Subcutaneous adipose tissue (tissue), 4 donors: ENCODE results near the gene SYCE3. TPM values are rescaled to one million over a fixed set of nuclear protein-coding genes. Genes with fewer than 3 reads are reported as not detected.

ENCODE experiments used
- total RNA-seq, 4 donors: library from RNA; depleted of rRNA; stranded (reverse); fragments of >200 nt; gene quantifications; one replicate each; pipeline ENCODE4 v1.1.0, GENCODE V29; 2016
- TF ChIP-seq, protein P1 (sequence below): fragments of 450-650 bp; IDR thresholded peaks from one replicate; pipeline ENCODE4 v1.5.1; 2016; ENCODE audit warnings: low read depth, mild to moderate bottlenecking, control low read depth, antibody characterized with exemption, moderate library complexity

Gene SYCE3
- total RNA-seq, 4 donors from 2014 or later = 2.2 to 3.3 TPM; not detected in 2

DNA sequence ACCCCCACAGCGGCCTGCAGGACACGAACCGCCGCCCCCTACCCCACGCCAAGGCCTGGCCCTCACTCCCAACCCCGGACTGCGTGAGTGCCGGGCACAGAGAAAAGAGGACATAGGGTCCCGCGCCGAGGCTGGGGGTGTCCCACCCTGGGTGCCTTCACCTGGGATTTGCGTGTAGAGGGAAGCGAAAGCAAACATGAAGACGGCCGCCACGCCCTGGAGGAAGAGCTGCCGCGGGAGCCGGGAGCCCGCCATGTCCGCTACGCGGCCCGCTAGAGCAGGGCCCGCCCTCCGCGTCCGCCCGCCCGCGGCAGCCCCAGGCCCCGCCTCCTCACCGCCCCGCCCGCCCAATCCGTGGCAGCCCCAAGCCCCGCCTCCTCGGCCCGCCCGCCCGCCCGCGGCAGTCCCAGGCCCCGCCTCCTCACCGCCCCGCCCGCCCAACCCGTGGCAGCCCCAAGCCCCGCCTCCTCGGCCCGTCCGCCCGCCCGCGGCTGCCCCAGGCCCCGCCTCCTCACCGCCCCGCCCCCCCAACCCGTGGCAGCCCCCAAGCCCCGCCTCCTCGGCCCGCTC is 55.2 kb downstream of the SYCE3 start, which contains the start of gene LMF2:
Gene LMF2 (minus strand): TSS at position 282 of the 570 bp plus-strand sequence. CDS start 27 bp downstream, at position 255.
- TF ChIP-seq, protein P1, sequence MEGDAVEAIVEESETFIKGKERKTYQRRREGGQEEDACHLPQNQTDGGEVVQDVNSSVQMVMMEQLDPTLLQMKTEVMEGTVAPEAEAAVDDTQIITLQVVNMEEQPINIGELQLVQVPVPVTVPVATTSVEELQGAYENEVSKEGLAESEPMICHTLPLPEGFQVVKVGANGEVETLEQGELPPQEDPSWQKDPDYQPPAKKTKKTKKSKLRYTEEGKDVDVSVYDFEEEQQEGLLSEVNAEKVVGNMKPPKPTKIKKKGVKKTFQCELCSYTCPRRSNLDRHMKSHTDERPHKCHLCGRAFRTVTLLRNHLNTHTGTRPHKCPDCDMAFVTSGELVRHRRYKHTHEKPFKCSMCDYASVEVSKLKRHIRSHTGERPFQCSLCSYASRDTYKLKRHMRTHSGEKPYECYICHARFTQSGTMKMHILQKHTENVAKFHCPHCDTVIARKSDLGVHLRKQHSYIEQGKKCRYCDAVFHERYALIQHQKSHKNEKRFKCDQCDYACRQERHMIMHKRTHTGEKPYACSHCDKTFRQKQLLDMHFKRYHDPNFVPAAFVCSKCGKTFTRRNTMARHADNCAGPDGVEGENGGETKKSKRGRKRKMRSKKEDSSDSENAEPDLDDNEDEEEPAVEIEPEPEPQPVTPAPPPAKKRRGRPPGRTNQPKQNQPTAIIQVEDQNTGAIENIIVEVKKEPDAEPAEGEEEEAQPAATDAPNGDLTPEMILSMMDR = no peak

DNA sequence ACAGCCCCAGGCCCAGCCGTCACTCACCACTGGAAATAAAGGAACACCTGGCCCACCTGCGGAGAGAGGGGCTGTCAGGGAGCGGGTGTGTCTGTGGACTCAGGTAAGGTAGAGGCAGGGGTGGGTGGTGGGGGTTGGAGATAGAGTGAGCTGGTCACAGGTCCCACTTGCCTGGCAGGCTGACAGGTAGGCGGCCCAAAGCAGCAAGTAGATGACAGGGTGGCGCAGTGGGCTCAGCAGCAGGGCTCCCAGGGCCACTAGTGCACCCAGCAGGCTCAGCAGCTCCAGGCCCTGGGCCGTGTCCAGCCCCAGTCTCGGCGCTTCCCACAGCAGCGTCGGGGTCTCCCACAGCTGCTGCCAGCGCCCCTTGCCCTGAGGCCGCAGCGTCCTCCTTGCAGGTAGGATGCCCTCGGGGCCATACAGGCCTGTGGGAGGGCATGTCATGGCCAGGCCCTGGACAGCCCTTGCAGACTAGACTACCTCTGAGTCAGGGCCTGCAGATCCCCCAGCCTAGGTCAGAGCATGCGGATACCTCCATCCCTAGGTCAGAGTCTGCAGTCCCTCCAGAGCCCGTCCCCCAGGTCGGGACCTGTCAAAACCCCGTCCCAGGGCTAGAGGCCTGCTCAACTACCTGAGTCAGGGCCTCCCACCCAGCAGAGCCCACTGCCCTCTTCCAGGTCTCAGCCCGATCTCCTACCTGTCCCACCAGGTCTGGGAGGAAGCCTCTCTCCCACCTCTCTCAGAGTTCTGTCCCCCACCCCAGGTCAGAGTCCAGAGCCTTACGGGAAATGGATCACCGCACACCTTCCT is 55.9 kb downstream of the SYCE3 start:
- TF ChIP-seq, protein P1 = no peak

DNA sequence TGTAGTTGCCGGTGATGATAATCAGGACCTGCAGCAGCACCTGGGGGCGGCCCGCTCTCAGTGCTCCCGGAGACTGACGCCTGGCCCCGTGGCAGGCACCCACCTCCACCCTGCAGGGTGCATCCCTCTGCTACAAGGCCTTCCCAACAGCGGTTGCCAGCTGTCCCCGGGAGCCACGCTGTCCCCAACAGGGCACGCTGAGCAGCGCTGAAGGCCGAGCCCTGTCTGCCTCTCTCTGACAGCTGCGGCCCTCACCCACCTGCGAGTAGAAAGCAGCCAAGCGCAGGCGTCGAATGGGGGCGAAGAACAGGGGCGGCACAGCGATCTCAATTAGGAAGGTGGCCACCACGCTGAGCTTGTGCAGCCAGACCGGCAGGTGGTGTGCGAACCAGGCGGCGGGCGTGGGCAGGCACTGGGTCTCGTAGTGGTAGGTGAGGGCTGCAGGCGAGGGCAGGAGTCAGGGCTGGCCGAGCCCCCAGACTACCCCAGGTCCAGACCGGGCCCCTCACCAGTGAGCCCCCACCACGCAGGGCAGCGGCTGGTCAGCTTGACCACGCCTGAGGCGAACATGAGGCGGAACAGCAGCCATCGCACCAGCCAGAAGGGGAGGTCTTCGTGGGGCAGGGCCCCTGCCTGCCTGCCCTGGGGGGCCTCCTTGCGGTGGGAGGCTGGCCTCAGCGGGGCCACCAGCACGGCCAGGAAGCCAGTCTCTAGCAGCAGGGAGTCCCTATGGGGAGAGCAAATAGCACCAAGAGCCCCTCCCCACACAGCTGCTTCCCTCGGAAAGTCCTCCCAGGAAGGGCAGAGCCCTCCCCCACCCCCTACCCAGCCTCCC is 56.7 kb downstream of the SYCE3 start:
- TF ChIP-seq, protein P1 = no peak

DNA sequence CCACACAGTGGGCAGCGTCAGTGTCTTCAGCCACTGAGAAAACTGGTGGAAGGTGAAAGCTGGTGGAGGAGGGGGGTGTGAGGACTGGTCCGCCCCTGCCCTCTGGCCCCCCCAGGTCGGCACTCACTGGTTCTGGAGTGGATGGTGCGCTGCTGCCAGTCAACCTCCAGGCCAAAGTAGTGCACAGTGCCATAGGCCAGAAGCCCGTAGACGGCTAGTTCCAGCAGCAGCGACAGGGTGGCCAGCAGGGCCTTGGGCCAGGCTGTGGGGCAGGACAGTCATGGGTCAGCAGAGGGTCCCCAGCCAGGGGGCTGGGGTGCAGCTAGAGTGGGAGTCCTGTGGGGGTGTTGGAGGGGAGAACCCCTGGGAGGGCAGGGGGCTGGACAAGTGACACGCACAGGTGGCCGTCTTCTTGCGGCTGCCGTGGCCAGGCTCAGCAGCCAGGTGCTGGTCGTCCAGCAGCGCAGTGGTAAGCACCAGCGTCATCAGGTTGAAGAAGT is 57.4 kb downstream of the SYCE3 start:
- TF ChIP-seq, protein P1 = no peak

DNA sequence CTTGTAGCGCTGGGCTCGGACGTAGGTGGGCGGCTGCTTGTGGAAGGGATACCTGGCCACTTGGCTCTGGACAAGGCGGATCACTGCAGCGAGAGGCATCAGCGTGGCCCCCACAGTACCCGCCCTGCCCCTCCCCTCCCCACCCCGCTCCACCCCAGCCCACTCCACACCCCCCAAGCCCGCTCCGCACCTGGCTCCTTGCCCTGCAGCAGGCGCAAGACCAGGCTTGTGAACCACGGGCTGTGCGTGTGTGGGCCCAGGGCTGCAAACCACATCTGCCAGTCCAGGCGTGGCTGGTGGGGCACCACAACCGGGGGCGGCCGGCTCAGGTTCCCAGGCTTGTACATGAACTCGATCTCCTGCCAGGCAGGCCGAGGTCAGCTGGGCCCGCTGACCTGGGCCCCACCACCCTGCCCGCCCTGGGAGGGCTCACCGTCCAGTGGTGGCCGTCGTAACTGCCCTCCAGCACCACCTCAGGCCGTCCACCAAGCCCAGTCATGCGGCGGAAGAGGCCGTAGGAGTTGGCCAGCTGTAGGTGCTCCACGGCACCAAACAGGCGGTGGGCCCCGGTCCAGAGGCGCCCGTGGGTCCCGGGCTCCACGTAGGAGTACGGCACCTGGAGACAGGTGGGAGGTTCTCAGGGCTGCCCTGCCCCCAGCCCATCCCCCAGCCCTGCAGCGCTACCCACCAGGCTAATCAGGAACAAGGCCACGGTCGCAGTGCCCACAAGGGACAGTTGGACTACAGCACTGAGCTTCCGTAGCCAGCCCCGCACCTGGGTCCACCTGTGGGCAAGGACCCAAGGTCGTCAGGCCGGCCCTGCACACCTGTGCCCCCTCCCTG is 58.1 kb downstream of the SYCE3 start:
- TF ChIP-seq, protein P1 = no peak

DNA sequence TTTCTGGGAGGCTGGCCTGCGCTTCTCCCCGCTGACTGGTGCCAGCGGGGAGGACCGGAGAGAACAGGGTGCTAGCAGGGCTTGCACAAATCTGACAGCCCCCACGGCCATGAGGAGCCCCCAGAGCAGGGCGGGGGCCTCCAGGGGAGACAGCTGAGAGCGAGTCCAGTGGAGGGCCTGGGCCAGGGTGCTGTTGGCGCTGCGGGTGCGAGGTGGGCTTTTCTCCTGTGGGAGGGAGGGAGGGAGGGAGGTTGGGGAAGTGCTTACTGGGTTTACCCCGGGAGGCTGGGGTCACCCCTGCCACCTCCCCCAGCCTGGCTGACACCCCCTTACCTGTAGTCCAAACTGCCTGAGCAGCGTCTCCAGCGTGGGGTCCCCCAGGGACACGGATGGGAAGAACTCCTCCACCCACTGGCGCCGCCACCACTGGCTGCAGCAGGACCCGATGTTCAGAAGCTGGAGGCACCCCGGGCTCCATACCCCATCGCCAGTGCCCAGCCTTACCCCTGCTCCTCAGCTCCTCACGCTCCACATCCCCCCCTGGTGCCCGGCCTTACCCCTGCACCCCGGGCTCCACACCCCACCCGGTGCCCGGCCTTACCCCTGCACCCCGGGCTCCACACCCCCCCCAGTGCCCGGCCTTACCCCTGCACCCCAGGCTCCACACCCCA is 59.1 kb downstream of the SYCE3 start:
- TF ChIP-seq, protein P1 = no peak
